CMK (cell line): ENCODE measurements around the gene LIPI.
"Not testable (repeated sequence)": the region's sequence is repeated elsewhere in the genome, so short reads cannot be mapped to it uniquely, and the experiment has no call there.

Experiments used
- DNase-seq: peaks from one replicate; pipeline ENCODE4 v3.0.0-alpha.2; 2010; ENCODE audit warnings: low read depth

Gene LIPI

DNA sequence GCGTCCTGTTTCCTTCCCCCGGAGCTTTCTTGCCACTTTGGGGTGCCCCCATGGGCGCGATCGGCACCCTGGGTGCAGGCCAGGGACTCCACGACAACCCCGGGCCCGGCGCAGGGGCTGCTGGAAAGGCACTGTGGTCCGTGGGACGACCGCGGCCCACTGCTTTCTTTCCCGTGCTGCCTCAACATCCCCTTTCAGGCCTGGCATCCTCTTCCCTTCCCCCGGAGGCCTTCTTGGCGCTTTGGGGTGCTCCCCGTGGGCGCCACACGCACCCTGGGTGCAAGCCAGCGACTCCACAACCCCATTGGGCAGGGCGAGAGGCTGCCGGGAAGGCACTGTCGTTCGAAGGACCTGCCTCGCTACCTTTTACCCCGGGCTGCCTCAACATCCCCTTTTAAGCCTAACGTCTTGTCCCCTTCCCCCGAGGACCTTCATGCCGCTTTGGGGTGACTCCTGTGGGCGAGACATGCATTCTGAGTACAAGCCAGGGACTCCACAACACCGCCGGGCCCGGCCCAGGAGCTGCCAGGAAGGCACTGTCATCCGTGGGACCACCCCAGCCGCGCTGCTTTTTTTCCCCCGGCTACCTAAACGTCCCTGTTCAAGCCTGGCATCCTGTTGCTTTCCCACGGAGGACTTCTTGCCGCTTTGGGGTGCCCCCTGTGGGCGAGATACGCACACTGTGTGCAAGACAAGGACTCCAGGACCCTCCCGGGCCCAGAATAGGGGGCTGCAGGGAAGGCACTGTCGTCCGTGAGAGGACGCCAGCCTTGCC, 137.8 kb downstream of the LIPI start:
- no peak for DNase-seq

DNA sequence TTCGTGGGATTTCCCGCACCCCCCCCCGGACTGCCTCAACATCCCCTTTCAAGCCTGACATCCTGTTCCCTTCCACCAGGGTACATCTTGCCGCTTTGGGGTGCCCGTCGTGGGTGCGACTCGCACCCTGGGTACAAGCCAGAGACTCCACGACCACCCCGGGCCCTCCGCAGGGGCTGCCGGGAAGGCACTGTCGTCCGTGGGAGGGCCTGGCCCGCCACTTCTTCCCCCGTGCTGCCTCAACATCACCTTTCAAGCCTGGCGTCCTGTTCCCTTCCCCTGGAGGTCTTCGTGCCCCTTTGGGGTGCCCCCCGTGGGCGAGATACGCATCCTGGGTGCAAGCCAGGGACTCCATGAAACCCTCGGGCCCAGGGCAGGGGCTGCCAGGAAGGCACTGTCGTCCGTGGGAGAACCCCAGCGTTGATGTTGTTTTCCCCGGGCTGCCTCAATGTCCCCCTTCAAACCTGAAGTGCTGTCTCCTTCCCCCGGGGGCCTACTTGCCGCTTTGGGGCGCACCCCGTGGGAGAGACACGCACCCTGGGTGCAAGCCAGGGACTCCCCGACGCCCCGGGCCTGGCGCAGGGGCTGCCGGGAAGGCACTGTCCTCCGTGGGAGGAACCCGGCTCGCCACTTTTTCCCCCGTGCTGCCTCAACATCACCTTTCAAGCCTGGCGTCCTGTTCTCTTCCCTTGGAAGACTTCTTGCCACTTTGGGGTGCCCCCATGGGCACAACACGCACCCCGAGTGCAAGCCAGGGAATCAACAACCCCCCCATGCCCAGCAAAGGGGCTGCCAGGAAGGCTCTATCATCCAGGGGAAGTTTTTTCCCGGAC, 138.6 kb downstream of the LIPI start:
- no peak for DNase-seq

DNA sequence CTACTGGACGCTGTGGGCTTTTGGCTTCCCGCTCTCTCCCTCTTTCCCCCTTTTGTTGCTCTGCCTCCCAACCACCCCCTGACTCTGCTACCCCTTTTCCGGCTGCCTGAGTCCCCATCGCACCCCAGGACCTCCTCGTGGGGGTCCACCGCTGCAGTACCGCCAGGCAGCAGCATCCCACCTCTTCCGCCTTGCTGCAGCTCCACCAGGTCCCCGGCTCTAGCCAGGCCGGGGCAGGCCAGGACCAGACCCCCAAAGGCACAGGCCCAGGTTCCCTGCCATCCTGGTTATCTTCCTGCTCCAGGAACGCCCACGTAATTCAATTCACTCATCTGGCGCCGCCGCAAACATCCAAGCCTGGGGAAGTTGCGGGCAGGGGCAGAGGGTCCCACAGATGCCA, 139.8 kb downstream of the LIPI start:
- DNase-seq = no peak

DNA sequence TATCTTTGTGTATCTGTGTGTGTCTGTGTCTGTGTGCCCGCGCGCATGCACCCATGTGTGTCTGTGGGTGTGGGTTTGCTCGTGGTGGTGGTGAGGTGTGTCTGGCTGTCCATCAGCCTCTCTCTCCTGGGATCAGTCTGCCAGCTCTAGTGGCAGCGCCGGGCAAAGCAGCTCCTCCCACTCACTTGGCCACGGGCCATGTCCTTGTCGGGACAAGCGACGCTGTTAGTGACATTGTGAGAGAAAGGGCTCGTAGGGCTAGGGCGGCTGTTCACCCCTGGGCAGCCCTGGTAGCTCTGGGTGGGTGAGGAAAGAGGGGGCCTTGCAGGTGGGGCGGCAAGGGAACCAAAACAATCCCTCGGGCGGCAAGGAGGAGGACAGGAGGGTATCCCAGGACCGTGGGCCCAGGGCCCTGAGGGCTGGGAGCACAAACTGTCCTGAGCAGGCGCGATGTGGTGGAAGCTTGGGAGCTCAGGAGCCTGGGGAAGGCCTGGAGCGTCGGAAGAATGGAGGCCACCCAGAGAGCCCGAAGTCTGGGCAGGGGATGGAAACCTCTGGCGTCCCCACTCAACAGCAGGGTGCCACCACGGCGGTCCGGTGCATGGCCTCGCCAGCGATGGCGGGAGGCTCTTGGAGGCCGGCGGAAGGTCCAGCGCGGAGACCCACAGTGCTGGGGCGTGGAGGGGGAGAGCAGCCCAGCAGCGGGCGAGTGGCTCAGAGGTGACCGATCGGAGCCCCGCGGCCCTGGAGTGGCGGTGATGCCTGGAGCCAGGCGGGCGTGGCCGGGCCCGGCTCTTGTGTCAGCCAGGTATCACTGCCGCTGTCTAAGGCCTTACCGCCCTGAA, 140.5 kb downstream of the LIPI start:
- no peak for DNase-seq

DNA sequence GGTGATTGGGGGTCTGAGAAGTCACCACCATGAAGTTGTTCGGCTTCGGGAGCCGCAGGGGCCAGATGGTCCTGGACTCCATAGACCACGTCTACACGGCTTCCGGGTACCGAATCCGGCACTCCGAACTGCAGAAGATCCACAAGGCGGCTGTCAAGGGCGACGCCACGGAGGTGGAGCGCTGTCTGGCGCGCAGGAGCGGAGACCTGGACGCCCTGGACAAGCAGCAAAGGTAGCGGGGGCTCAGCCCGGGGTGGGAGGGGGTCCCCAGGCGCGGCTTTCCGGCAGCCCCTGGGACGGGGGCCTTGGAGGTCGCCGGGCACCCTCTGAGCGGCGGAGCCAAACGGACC, 146.5 kb downstream of the LIPI start:
- DNase-seq = no peak

DNA sequence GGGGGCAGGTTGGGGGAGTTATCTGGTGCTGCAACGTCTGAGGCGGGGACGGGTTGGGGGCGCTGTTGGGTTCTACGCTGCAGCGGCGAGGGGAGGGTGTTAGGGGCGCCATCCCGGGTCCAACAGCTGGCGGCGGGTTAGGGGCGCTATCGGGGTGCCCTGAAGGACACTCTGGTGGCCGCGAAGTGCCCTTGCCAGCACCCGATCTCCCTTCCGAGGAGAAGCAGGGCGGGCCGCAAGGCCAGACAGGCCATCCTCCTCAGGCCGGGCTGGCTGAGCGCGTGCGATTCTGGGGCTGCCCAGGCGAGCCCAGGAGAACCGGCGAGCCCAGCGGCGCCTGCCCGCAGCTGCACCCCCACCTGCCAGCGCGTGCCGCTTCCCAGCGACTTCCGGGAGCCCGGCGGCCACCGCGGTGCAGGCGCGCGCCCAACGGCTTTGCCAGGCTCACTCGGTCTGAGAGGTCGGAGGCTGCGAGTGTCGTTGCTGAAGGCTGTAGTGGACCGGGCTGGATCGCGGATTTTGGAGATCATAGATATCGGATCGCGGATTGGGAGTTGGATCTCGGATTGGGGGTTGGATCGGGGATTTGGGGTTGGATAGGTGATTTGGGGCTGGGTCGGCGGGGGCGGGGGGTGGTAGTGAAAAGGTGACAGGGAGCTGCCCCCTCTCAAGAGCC, 147.0 kb downstream of the LIPI start:
- DNase-seq = not testable (repeated sequence)

DNA sequence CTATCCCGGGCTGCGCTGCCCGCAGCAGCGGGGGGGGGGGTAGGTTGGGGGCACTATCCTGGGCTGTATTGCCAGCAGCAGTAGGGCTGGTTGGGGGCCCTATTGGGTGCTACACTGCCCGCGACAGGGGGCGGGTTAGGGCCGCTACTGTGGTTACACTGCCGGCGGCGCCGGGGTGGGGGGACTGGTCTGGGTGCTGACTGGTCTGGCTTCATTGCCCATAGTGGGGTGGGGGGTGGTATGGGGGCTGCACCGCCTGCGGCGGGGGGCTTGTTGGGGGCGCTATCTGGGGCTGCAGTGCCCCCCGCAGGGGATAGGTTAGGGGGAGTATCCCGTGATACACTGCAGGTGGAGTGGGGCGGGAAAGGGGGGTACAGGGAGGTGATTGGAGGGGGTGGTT, 148.1 kb downstream of the LIPI start:
- DNase-seq = not testable (repeated sequence)

DNA sequence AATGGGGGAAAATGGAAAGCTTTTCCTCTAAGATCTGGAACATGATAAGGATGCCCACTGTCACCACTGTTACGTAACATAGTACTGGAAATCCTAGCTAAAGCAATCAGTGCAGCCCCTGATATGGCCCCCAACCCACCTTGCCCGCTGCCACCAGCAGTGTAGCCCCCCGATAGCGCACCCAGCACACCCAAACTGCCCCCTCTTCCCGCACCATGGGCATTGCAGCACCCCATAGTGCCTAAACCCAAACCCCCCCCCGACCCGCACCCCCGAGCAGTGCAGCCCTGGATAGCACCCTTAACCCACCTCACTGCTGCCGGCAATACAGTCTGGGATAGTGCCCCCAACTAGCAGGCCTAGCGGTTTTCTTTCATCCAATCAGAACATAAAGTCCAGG, 148.9 kb downstream of the LIPI start:
- DNase-seq = not testable (repeated sequence)

DNA sequence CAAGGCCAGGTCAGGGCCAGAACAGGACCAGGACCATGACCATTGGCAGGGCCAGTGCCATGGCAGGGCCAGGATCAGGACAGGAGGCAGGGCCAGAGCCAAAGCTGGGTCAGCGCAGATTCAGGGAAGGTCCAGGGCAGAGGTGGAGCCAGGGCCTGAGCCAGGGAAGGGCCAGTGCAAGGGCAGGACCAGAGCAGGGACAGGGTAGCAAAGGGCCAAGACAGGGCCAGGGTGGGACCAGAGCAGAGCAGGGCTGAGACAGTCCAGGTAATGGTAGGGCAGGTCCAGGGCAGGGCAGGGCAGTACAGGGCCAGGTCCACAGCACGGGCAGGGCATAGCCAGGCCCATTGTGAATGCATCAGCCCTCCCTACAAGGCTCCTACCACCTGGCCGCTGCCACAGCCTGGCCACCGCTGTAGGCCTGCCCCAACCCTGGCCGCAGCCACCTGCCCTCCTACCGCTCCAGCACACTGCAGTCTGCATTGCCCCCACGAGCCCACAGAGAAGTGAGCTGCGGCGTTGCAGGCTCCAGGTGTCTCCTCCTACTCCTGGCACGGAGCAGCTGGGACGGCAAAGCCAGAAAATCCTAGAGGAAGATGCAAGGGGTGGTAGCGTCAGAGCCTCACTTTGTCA, 151.6 kb downstream of the LIPI start:
- DNase-seq = not testable (repeated sequence)
